BJ (cell line): ENCODE results near the gene CLEC16A. TPM values are rescaled to one million over a fixed set of nuclear protein-coding genes. Genes with fewer than 3 reads are reported as not detected.
"Not testable (repeated sequence)": the region's sequence is repeated elsewhere in the genome, so short reads cannot be mapped to it uniquely, and the experiment has no call there.

Experiments used
- CTCF ChIA-PET: fragments of 350-600 bp; formaldehyde crosslinking; extraction: SDS; loops from one replicate; lab custom pipeline; 2021; ENCODE audit warnings: antibody characterized with exemption, inconsistent platforms; lab: Yijun Ruan, JAX
- POLR2A ChIA-PET: fragments of 300-600 bp; sonication (Branson Sonifier 250); formaldehyde crosslinking; extraction: SDS; loops from one replicate; lab custom pipeline; 2021; ENCODE audit warnings: antibody characterized with exemption; lab: Charles Lee
- DNase-seq: peaks from one replicate; pipeline ENCODE4 v3.0.0-alpha.2; 2011; ENCODE audit warnings: low read depth
- H3K27me3 ChIP-seq: 2 replicates; pipeline ENCODE4 v1.6.0; 2011; ENCODE audit warnings: low read length; ENCODE audit not compliant: control insufficient read depth, insufficient read depth
- H3K36me3 ChIP-seq: 2 replicates; pipeline ENCODE4 v1.5.1; 2011; ENCODE audit warnings: low read length; ENCODE audit not compliant: control insufficient read depth, insufficient read depth
- H3K4me3 ChIP-seq: 2 replicates; pipeline ENCODE4 v1.5.1; 2011; ENCODE audit warnings: low read depth, mild to moderate bottlenecking, control low read depth, low read length
- CTCF ChIP-seq: IDR thresholded peaks from 2 replicates; pipeline ENCODE4 v1.5.1; 2011; ENCODE audit warnings: low read depth, mild to moderate bottlenecking, control low read depth, inconsistent platforms, low read length, moderate library complexity; ENCODE audit not compliant: insufficient read depth
- polyA plus RNA-seq: library from polyadenylated mRNA; depleted of rRNA; stranded (reverse); fragments of >200 nt; gene quantifications from 2 replicates; pipeline ENCODE4 v1.2.3, GENCODE V29; 2011

CLEC16A gene
- polyA plus RNA-seq, 1 experiment: 8.7 TPM

GRCh38 chr16:10941127-10941933 lies 3.0 kb upstream of the CLEC16A start:
- no peaks in the 10 kb centered on the region for H3K36me3 ChIP-seq
- DNase-seq: no peak
- POLR2A ChIA-PET: no interaction called here
- H3K4me3 ChIP-seq: peak overlapping the region; percentile 65
- CTCF ChIA-PET: interaction anchor here (1.2 to 1.3 kb wide), 2 partner anchors 13 to 427 kb away, joined by 3 to 7 read pairs; no protein-coding TSS in a partner anchor
- no peak for TF ChIP-seq CTCF
- no peaks in the 10 kb centered on the region for H3K27me3 ChIP-seq

GRCh38 chr16:10941935-10942351 lies 2.4 kb upstream of the CLEC16A start:
- not testable (repeated sequence) for H3K36me3 ChIP-seq, DNase-seq, H3K27me3 ChIP-seq
- POLR2A ChIA-PET: interaction anchor here (1.0 kb wide), 1 partner anchor 71 kb away, joined by 3 read pairs; no protein-coding TSS in a partner anchor
- CTCF ChIA-PET: interaction anchor here (0.5 to 1.0 kb wide), 3 partner anchors 9 to 804 kb away, joined by 3 to 4 read pairs (median 3); no protein-coding TSS in a partner anchor
- H3K4me3 ChIP-seq: peak overlapping the region; percentile 65

- CTCF ChIA-PET: interaction anchor here (0.5 to 1.0 kb wide), 3 partner anchors 9 to 803 kb away, joined by 3 to 4 read pairs (median 3); no protein-coding TSS in a partner anchor
- Histone ChIP-seq H3K27me3 (no peaks in the 10 kb centered on the region), H3K4me3 (peak within 1 kb of the TSS; percentile 65), H3K36me3 (no peaks in the 10 kb centered on the region)
- no peak for TF ChIP-seq CTCF
- POLR2A ChIA-PET: interaction anchor here (1.0 kb wide), 1 partner anchor 71 kb away, joined by 3 read pairs; no protein-coding TSS in a partner anchor
- peak; percentile 37 for DNase-seq
Observed at GRCh38 chr16:10942352-10943063, 1.9 kb upstream of the CLEC16A start, which contains the start of gene DEXI. DEXI (minus strand) TSS chr16:10942468; CDS start chr16:10942005, 463 bp downstream.

- H3K27me3 ChIP-seq: no peaks in the 10 kb centered on the region
- DNase-seq: no peak
- no peaks in the 10 kb centered on the region for H3K36me3 ChIP-seq
- CTCF ChIA-PET: no interaction called here
- POLR2A ChIA-PET: no interaction called here
- H3K4me3 ChIP-seq: no peak overlapping the region
- TF ChIP-seq CTCF: no peak
Observed at GRCh38 chr16:10943064-10943353, 1.4 kb upstream of the CLEC16A start.

GRCh38 chr16:10945065-10945787 lies 862 bp downstream of the CLEC16A start:
- no peak for DNase-seq
- POLR2A ChIA-PET: no interaction called here
- CTCF ChIA-PET: interaction anchor here (0.8 to 2.0 kb wide), 4 partner anchors 9 to 74 kb away, joined by 3 to 8 read pairs (median 3); no protein-coding TSS in a partner anchor

More at GRCh38 chr16:10945065-10945787, 862 bp downstream of the CLEC16A start:
- no peak for TF ChIP-seq CTCF
- Histone ChIP-seq H3K27me3 (no peaks in the 10 kb centered on the region), H3K4me3 (peak overlapping the region; percentile 81), H3K36me3 (no peaks in the 10 kb centered on the region)
